OCI-LY7 (cell line): Measurements from ENCODE around the gene THAP11. TPM values are rescaled to one million over a fixed set of nuclear protein-coding genes. Genes with fewer than 3 reads are reported as not detected.

Experiments used
- BruUV-seq: library from RNA; stranded (reverse); fragments of 400-500 nt; replicated peaks from 2 replicates; lab custom pipeline; 2021; lab: Mats Ljungman, UMichigan
- CTCF ChIA-PET: fragments of 300-600 bp; sonication (Branson Sonifier 250); formaldehyde crosslinking; loops from one replicate; lab custom pipeline; 2022; ENCODE audit warnings: antibody characterized with exemption; ENCODE audit not compliant: unreplicated experiment; lab: Charles Lee
- POLR2A ChIA-PET: fragments of 300-600 bp; sonication (Branson Sonifier 250); formaldehyde crosslinking; loops from one replicate; lab custom pipeline; 2022; ENCODE audit warnings: antibody characterized with exemption; lab: Charles Lee
- DNase-seq: peaks from one replicate; pipeline ENCODE4 v3.0.0-alpha.2; 2015; ENCODE audit warnings: low spot score
- H2AFZ ChIP-seq: fragments of 200-600 bp; sonication (generic), shearing (Covaris generic); 2 replicates; pipeline ENCODE4 v1.6.1; 2014; ENCODE audit warnings: mild to moderate bottlenecking, antibody characterized with exemption, low read length, moderate library complexity
- H3K27ac ChIP-seq: fragments of 200-600 bp; sonication (generic); 2 replicates; pipeline ENCODE4 v1.5.1; 2014; ENCODE audit warnings: mixed run types, low read depth, mild to moderate bottlenecking, moderate library complexity, low read length, inconsistent platforms; ENCODE audit not compliant: poor library complexity, severe bottlenecking
- H3K36me3 ChIP-seq: fragments of 200-600 bp; sonication (generic); 2 replicates; pipeline ENCODE4 v1.6.1; 2014; ENCODE audit warnings: mild to moderate bottlenecking, antibody characterized with exemption, low read length, moderate library complexity, mixed read lengths; ENCODE audit not compliant: insufficient read depth
- H3K4me1 ChIP-seq: fragments of 200-600 bp; sonication (generic); 2 replicates; pipeline ENCODE4 v1.5.1; 2014; ENCODE audit warnings: mild to moderate bottlenecking, low read length; ENCODE audit not compliant: insufficient read depth, poor library complexity, severe bottlenecking
- H3K4me2 ChIP-seq: fragments of 200-600 bp; sonication (generic); 2 replicates; pipeline ENCODE4 v1.6.1; 2014; ENCODE audit warnings: mild to moderate bottlenecking, low read length
- H3K4me3 ChIP-seq: fragments of 200-600 bp; sonication (generic); 2 replicates; pipeline ENCODE4 v1.5.1; 2014; ENCODE audit warnings: mild to moderate bottlenecking, low read depth, low read length; ENCODE audit not compliant: poor library complexity, severe bottlenecking
- H3K79me2 ChIP-seq: fragments of 200-600 bp; sonication (generic); 2 replicates; pipeline ENCODE4 v1.6.1; 2016; ENCODE audit warnings: low read depth, mild to moderate bottlenecking, low read length, moderate library complexity, mixed read lengths; ENCODE audit not compliant: insufficient read depth
- H3K9me2 ChIP-seq: fragments of 200-600 bp; sonication (generic); 2 replicates; pipeline ENCODE4 v1.6.1; 2016; ENCODE audit warnings: mild to moderate bottlenecking, low read length, mixed read lengths; ENCODE audit not compliant: insufficient read depth
- H3K9me3 ChIP-seq: fragments of 200-600 bp; sonication (generic); 2 replicates; pipeline ENCODE4 v1.6.1; 2014; ENCODE audit warnings: mild to moderate bottlenecking, mixed run types, low read length, mixed read lengths
- H4K20me1 ChIP-seq: fragments of 200-600 bp; sonication (generic); 2 replicates; pipeline ENCODE4 v1.6.1; 2014; ENCODE audit warnings: mild to moderate bottlenecking, antibody characterized with exemption, low read length, moderate library complexity, mixed read lengths; ENCODE audit not compliant: insufficient read depth
- EZH2phosphoT487 ChIP-seq: fragments of 200-600 bp; sonication (generic); IDR thresholded peaks from 2 replicates; pipeline ENCODE4 v1.6.1; 2018; ENCODE audit warnings: low read depth, borderline replicate concordance, mild to moderate bottlenecking, mixed run types, antibody characterized with exemption, low read length, moderate library complexity, mixed read lengths
- intact Hi-C: fragments of 100-400 bp; cut with micrococcal nuclease; formaldehyde crosslinking; loops from one replicate; pipeline ENCODE4 v1.10.0; 2022; ENCODE audit not compliant: unreplicated experiment
- total RNA-seq, 2 experiments: library from RNA; depleted of rRNA in 1 of 2; stranded (reverse); fragments of >200 nt in 1 of 2; shearing (Covaris generic) in 1 of 2; gene quantifications; 2 replicates each; pipeline ENCODE4 v1.2.3, GENCODE V29; 2014 to 2022
- TF ChIP-seq, protein P1 (sequence below): fragments of 200-600 bp; sonication (generic); conservative IDR thresholded peaks from 2 replicates; pipeline ENCODE4 v1.5.1; 2014; ENCODE audit warnings: mild to moderate bottlenecking, antibody characterized with exemption, low read length, moderate library complexity, mixed read lengths

Gene THAP11
- total RNA-seq, 2 experiments from 2014 or later, result 39.5 to 66.3 TPM

DNA sequence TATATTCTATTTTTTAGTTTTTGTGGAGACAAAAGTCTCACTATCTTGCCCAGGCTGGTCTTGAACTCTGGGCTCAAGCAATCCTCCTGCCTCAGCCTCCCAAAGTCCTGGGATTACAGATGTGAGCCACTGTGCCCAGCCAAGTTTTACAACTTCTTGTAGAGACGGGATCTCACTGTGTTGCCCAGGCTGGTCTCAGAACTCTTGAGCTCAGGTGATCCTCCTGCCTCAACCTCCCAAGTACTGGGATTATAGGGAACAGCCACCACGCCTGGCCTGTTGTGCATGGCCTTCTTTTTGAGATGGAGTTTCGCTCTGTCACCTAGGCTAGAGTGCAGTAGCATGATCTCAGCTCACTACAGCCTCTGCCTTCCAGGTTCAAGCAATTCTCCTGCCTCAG lies 11.6 kb downstream of the THAP11 start:
- H3K79me2 ChIP-seq, result peaks cover 98% of the 10 kb centered on the region
- intact Hi-C loops, result no loop called here
- no peaks in the 10 kb centered on the region for H3K9me2 ChIP-seq
- no peaks in the 10 kb centered on the region for H3K9me3 ChIP-seq
- POLR2A ChIA-PET, result no interaction called here
- no peak for DNase-seq
- H3K4me3 ChIP-seq, result no peak overlapping the region
- no peaks in the 10 kb centered on the region; the same call in 1 of the 2 replicates for H4K20me1 ChIP-seq
- H3K27ac ChIP-seq, result no peak overlapping the region
- no peaks in the 10 kb centered on the region for H3K4me1 ChIP-seq
- BruUV-seq, result no TSS peak
- H3K4me2 ChIP-seq, result no peak overlapping the region
- CTCF ChIA-PET, result no interaction called here
- H2AFZ ChIP-seq, result no peak overlapping the region
- H3K36me3 ChIP-seq, result peaks cover 69% of the 10 kb centered on the region
- TF ChIP-seq, protein P1, sequence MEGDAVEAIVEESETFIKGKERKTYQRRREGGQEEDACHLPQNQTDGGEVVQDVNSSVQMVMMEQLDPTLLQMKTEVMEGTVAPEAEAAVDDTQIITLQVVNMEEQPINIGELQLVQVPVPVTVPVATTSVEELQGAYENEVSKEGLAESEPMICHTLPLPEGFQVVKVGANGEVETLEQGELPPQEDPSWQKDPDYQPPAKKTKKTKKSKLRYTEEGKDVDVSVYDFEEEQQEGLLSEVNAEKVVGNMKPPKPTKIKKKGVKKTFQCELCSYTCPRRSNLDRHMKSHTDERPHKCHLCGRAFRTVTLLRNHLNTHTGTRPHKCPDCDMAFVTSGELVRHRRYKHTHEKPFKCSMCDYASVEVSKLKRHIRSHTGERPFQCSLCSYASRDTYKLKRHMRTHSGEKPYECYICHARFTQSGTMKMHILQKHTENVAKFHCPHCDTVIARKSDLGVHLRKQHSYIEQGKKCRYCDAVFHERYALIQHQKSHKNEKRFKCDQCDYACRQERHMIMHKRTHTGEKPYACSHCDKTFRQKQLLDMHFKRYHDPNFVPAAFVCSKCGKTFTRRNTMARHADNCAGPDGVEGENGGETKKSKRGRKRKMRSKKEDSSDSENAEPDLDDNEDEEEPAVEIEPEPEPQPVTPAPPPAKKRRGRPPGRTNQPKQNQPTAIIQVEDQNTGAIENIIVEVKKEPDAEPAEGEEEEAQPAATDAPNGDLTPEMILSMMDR, result no peak
- no peak for TF ChIP-seq EZH2phosphoT487

DNA sequence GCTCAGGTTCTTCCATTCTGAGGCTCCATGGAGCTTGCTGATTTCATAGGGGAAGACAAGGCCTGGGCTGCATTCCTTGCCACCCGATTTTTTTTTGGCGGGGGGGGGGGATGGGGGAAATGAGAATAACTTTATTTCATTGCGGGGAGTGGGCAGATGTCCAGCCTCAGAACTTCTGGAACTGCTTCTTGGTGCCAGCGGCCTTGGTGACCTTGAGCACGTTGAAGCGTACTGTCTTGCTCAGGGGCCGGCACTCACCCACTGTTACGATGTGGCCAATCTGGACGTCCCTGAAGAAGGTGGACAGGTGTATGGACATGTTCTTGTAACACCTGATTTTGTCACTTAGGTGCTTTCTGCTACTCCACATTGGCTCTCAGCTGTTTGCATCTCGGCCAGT lies 13.7 kb downstream of the THAP11 start:
- ChIA-PET POLR2A (interaction anchor here (0.6 kb wide), 3 partner anchors 14 to 128 kb away, joined by 3 to 11 read pairs (median 8); no protein-coding TSS in a partner anchor), CTCF (no interaction called here)
- H4K20me1 ChIP-seq, result no peaks in the 10 kb centered on the region; the same call in 1 of the 2 replicates
- no peak overlapping the region for H3K4me3 ChIP-seq
- TF ChIP-seq, protein P1, result no peak
- no peak for TF ChIP-seq EZH2phosphoT487
- DNase-seq, result no peak
- H3K4me1 ChIP-seq, result no peaks in the 10 kb centered on the region
- H3K9me3 ChIP-seq, result no peaks in the 10 kb centered on the region
- BruUV-seq, result no TSS peak
- no peak overlapping the region for H3K4me2 ChIP-seq
- no peak overlapping the region for H2AFZ ChIP-seq
- peaks cover 97% of the 10 kb centered on the region for H3K79me2 ChIP-seq
- peaks cover 71% of the 10 kb centered on the region for H3K36me3 ChIP-seq
- H3K27ac ChIP-seq, result no peak overlapping the region
- H3K9me2 ChIP-seq, result no peaks in the 10 kb centered on the region
- intact Hi-C loops, result no loop called here

DNA sequence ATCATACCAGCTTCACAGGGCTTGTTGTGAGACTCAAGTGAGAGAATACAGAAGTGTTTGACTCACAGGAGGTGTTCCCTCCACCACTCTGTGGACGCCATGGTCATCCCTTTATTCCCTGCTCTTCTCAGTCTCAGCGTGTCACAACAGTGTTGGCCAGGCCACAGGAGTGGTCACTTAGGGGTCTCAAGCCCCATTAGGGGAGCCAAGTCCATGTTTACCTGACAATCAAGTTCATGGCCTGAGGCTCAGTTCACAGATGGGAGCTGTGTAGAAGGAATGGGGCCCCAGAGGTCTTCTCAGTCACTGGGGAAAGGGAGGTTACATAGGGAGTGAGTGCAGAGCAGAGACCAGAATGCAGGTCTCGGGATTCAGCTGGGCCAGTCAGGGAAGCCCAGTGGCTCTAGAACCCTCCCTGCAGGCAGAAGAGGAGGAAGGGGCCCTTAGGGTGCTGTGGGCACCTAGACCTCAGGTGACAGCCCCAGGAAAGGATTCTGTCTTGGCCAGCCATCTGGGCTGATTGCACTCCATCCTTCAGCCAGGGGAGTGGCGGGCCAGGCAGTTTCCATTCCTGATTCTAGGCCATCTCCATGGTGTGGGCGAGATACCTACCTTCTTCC lies 14.9 kb downstream of the THAP11 start:
- TF ChIP-seq EZH2phosphoT487, result no peak
- TF ChIP-seq, protein P1, result no peak
- intact Hi-C loops, result no loop called here
- no peaks in the 10 kb centered on the region for H3K9me3 ChIP-seq
- DNase-seq, result no peak
- H3K4me3 ChIP-seq, result no peak overlapping the region
- H4K20me1 ChIP-seq, result no peaks in the 10 kb centered on the region; the same call in 1 of the 2 replicates
- H3K79me2 ChIP-seq, result peaks cover 97% of the 10 kb centered on the region
- H3K9me2 ChIP-seq, result no peaks in the 10 kb centered on the region
- no peaks in the 10 kb centered on the region for H3K4me1 ChIP-seq
- H3K27ac ChIP-seq, result no peak overlapping the region
- H2AFZ ChIP-seq, result no peak overlapping the region
- ChIA-PET CTCF (no interaction called here), POLR2A (no interaction called here)
- no TSS peak for BruUV-seq
- peaks cover 77% of the 10 kb centered on the region for H3K36me3 ChIP-seq
- H3K4me2 ChIP-seq, result no peak overlapping the region
